GM12892 (cell line): Measurements from ENCODE around the gene PDGFB.

Experiments used
- POLR2A ChIP-seq: IDR thresholded peaks from 2 replicates; pipeline ENCODE4 v1.6.1; 2011; ENCODE audit warnings: low read depth, low read length, control low read depth
- POLR2AphosphoS5 ChIP-seq: IDR thresholded peaks from 2 replicates; pipeline ENCODE4 v1.6.1; 2011; ENCODE audit warnings: low read depth, low read length, control low read depth

- TF ChIP-seq POLR2AphosphoS5 (no peak), POLR2A (no peak)
Observed at GRCh38 chr22:39188809-39189208, 56.0 kb downstream of the PDGFB start.
